Endothelial cell of umbilical vein (primary cell): ENCODE measurements around the gene ZNF415. TPM values are rescaled to one million over a fixed set of nuclear protein-coding genes. Genes with fewer than 3 reads are reported as not detected.

Experiments
- BruUV-seq: library from RNA; stranded (reverse); fragments of 400-500 nt; replicated peaks from 2 replicates; lab custom pipeline; 2021; lab: Mats Ljungman, UMichigan
- CTCF ChIA-PET: fragments of 300-600, 350-600 bp; sonication (Branson Sonifier 250); formaldehyde crosslinking; loops from one replicate; lab custom pipeline; 2021; ENCODE audit warnings: antibody characterized with exemption, inconsistent platforms; lab: Charles Lee
- POLR2A ChIA-PET: fragments of 300-600, 350-600 bp; sonication (Branson Sonifier 250); formaldehyde crosslinking; loops from one replicate; lab custom pipeline; 2021; ENCODE audit warnings: antibody characterized with exemption, inconsistent platforms; lab: Charles Lee
- DNase-seq: peaks from one replicate; pipeline ENCODE4 v3.0.0-alpha.2; 2011; ENCODE audit warnings: low read depth, low spot score
- FAIRE-seq: peaks from 2 replicates; lab custom pipeline; 2011; peaks lifted over from hg19 to GRCh38; lab: Jason Lieb, UNC
- H2AFZ ChIP-seq: 2 replicates; pipeline ENCODE4 v1.6.0; 2012; ENCODE audit warnings: low read depth, low read length, control low read depth, inconsistent platforms
- H3K27ac ChIP-seq: 2 replicates; pipeline ENCODE4 v1.5.1; 2011; ENCODE audit warnings: low read depth, mild to moderate bottlenecking, control low read depth, low read length, moderate library complexity; ENCODE audit not compliant: insufficient read depth
- H3K27me3 ChIP-seq, 2 experiments: 2 replicates each; pipeline versions ENCODE4 v1.6.0 to v1.6.1; 2011; ENCODE audit warnings: low read length in 2 of 2, mixed read lengths in 1 of 2; ENCODE audit not compliant: control insufficient read depth in 2 of 2, insufficient read depth in 2 of 2
- H3K36me3 ChIP-seq, 2 experiments: 2 replicates in 1 of 2; 3 replicates in 1 of 2; pipeline ENCODE4 v1.5.1; 2011; ENCODE audit warnings: low read length in 2 of 2, mild to moderate bottlenecking in 1 of 2, moderate library complexity in 1 of 2; ENCODE audit not compliant: control insufficient read depth in 2 of 2, insufficient read depth in 2 of 2; ENCODE audit errors: extremely low read depth in 1 of 2
- H3K4me1 ChIP-seq: 3 replicates; pipeline ENCODE4 v1.5.1; 2011; ENCODE audit warnings: mild to moderate bottlenecking, low read length; ENCODE audit not compliant: control insufficient read depth, insufficient read depth; ENCODE audit errors: extremely low read depth
- H3K4me2 ChIP-seq: 2 replicates; pipeline ENCODE4 v1.6.1; 2011; ENCODE audit warnings: low read length, control low read depth, mixed read lengths; ENCODE audit not compliant: insufficient read depth
- H3K4me3 ChIP-seq, 3 experiments: fragments of 200-600 bp in 1 of 3; sonication (generic), shearing (Covaris generic) in 1 of 3; replicated peaks in 1 of 3; 2 replicates each; pipeline ENCODE4 v1.5.1; 2011 to 2016; ENCODE audit warnings: control low read depth in 3 of 3, low read length in 3 of 3, mild to moderate bottlenecking in 2 of 3, inconsistent platforms in 1 of 3, low read depth in 1 of 3, moderate library complexity in 1 of 3; ENCODE audit not compliant: insufficient read depth in 1 of 3
- H3K79me2 ChIP-seq: 2 replicates; pipeline ENCODE4 v1.6.0; 2012; ENCODE audit warnings: low read length, inconsistent platforms; ENCODE audit not compliant: control insufficient read depth, insufficient read depth
- H3K9ac ChIP-seq: replicated peaks from 2 replicates; pipeline ENCODE3; 2011; ENCODE audit warnings: low read length, control low read depth; ENCODE audit not compliant: insufficient read depth; ENCODE audit errors: extremely low read depth
- H3K9me1 ChIP-seq: replicated peaks from 3 replicates; pipeline ENCODE4 v1.6.0; 2011; ENCODE audit warnings: mild to moderate bottlenecking, low read length; ENCODE audit not compliant: control insufficient read depth, insufficient read depth; ENCODE audit errors: extremely low read depth
- H3K9me3 ChIP-seq: replicated peaks from 2 replicates; pipeline ENCODE4 v1.5.1; 2012; ENCODE audit warnings: low read length, inconsistent platforms; ENCODE audit not compliant: control insufficient read depth, insufficient read depth
- H4K20me1 ChIP-seq: replicated peaks from 2 replicates; pipeline ENCODE3; 2011; ENCODE audit warnings: mild to moderate bottlenecking, low read length; ENCODE audit not compliant: control insufficient read depth, insufficient read depth; ENCODE audit errors: extremely low read depth
- FOS ChIP-seq: IDR thresholded peaks from 2 replicates; pipeline ENCODE4 v1.6.1; 2011; ENCODE audit warnings: mild to moderate bottlenecking, low read length, moderate library complexity, borderline replicate concordance; ENCODE audit not compliant: insufficient read depth
- MAX ChIP-seq: IDR thresholded peaks from 2 replicates; pipeline ENCODE4 v1.6.1; 2011; ENCODE audit not compliant: insufficient read depth, insufficient read length
- MYC ChIP-seq: IDR thresholded peaks from one replicate; pipeline ENCODE4 v1.6.1; 2011; ENCODE audit warnings: mild to moderate bottlenecking, low read depth, low read length
- dilution Hi-C: fragments of 300-500 bp; cut with MboI; formaldehyde crosslinking; loops from one replicate; pipeline ENCODE4 v1.15.0; 2019; ENCODE audit warnings: low sequenced_read_pairs; ENCODE audit not compliant: extremely low pct_ligation_motif_present
- intact Hi-C: fragments of 100-400 bp; cut with micrococcal nuclease; formaldehyde crosslinking; loops from one replicate; pipeline ENCODE4 v1.10.0; 2022
- polyA plus RNA-seq, 4 experiments: library from polyadenylated mRNA; depleted of rRNA in 3 of 4; stranded (reverse) in 3 of 4; unstranded in 1 of 4; fragments of >200 nt; gene quantifications; 2 replicates each; pipeline versions ENCODE4 v1.2.1 to v1.2.3, GENCODE V29; 2011 to 2012; ENCODE audit warnings: missing spikeins in 1 of 4
- total RNA-seq: library from RNA; stranded (reverse); gene quantifications from 2 replicates; pipeline ENCODE4 v1.2.3, GENCODE V29; 2021

Gene ZNF415
- total and polyA plus RNA-seq, 2 donors (not counting 3 experiments of a cell fraction or from before 2014, with no cell fraction given): 0.48 to 0.69 TPM

- dilution Hi-C loops: no loop called here
- Histone ChIP-seq H3K9ac (no peak overlapping the region), H2AFZ (no peak overlapping the region), H3K27ac (no peak overlapping the region), H3K9me3 (peaks cover 2% of the 10 kb centered on the region), H3K27me3 (no peaks in the 10 kb centered on the region), H3K9me1 (no peaks in the 10 kb centered on the region), H3K4me1 (no peaks in the 10 kb centered on the region), H3K4me2 (no peak overlapping the region), H3K36me3 (no peaks in the 10 kb centered on the region), H3K4me3 (no peak overlapping the region), H4K20me1 (no peaks in the 10 kb centered on the region), H3K79me2 (no peaks in the 10 kb centered on the region)
- TF ChIP-seq MYC: no peak
- ChIA-PET POLR2A (no interaction called here), CTCF (no interaction called here)
- intact Hi-C loops: no loop called here
- DNase-seq: no peak
- BruUV-seq: no TSS peak
- FAIRE-seq: no peak
Measured at GRCh38 chr19:53147645-53148044, 14.9 kb upstream of the ZNF415 start.

GRCh38 chr19:53140351-53140750 is 7.6 kb upstream of the ZNF415 start:
- Histone ChIP-seq H3K9ac (no peak overlapping the region), H3K4me2 (no peak overlapping the region), H3K9me1 (no peaks in the 10 kb centered on the region), H3K36me3 (peaks cover 0 to 3% of the 10 kb centered on the region in 2 experiments), H4K20me1 (no peaks in the 10 kb centered on the region), H3K79me2 (no peaks in the 10 kb centered on the region), H3K4me1 (no peaks in the 10 kb centered on the region), H2AFZ (no peak overlapping the region), H3K9me3 (peaks cover 18% of the 10 kb centered on the region), H3K27ac (no peak overlapping the region), H3K27me3 (no peaks in the 10 kb centered on the region), H3K4me3 (no peak overlapping the region)
- dilution Hi-C loops: no loop called here
- FAIRE-seq (no peak), DNase-seq (no peak)
- BruUV-seq: no TSS peak
- no peak for TF ChIP-seq FOS
- no peak for TF ChIP-seq MAX
- ChIA-PET CTCF (no interaction called here), POLR2A (no interaction called here)
- intact Hi-C loops: no loop called here
